Liver (tissue), 9 donors: ENCODE data around the gene YY1. TPM values are rescaled to one million over a fixed set of nuclear protein-coding genes. Genes with fewer than 3 reads are reported as not detected.

ENCODE experiments used
- DNase-seq: peaks from one replicate; pipeline ENCODE4 v3.0.0-alpha.2; 2017; ENCODE audit warnings: low spot score
- H3K27ac ChIP-seq, 2 donors: one replicate each; pipeline ENCODE4 v1.7.0; 2013; ENCODE audit warnings: inconsistent platforms in 2 of 2, low read length in 2 of 2, control low read depth in 1 of 2, low read depth in 1 of 2, mild to moderate bottlenecking in 1 of 2
- H3K27me3 ChIP-seq, 4 donors: one replicate each; pipeline versions ENCODE4 v1.6.1 to v1.7.0; 2013; ENCODE audit warnings: low read length in 3 of 4, inconsistent platforms in 1 of 4, mild to moderate bottlenecking in 1 of 4, moderate library complexity in 1 of 4; ENCODE audit not compliant: control insufficient read depth in 4 of 4, insufficient read depth in 4 of 4
- H3K36me3 ChIP-seq, 4 donors: one replicate each; pipeline versions ENCODE4 v1.6.1 to v1.7.0; 2013; ENCODE audit warnings: low read length in 3 of 4, mild to moderate bottlenecking in 3 of 4, low read depth in 1 of 4, moderate library complexity in 1 of 4; ENCODE audit not compliant: control insufficient read depth in 4 of 4, insufficient read depth in 3 of 4
- H3K4me1 ChIP-seq, 4 donors: one replicate each; pipeline versions ENCODE4 v1.6.1 to v1.7.0; 2013; ENCODE audit warnings: low read length in 3 of 4, mild to moderate bottlenecking in 3 of 4, moderate library complexity in 1 of 4; ENCODE audit not compliant: control insufficient read depth in 4 of 4, insufficient read depth in 4 of 4
- H3K4me3 ChIP-seq, 3 donors: one replicate each; pipeline versions ENCODE4 v1.6.1 to v1.7.0; 2013; ENCODE audit warnings: low read length in 3 of 3, control low read depth in 1 of 3, low read depth in 1 of 3, mild to moderate bottlenecking in 1 of 3
- H3K9ac ChIP-seq, 2 donors: one replicate each; pipeline ENCODE4 v1.7.0; 2013; ENCODE audit warnings: low read length in 2 of 2, mild to moderate bottlenecking in 2 of 2, moderate library complexity in 2 of 2, control low read depth in 1 of 2, low read depth in 1 of 2
- H3K9me3 ChIP-seq, 4 donors: one replicate each; pipeline versions ENCODE4 v1.6.1 to v1.7.0; 2013; ENCODE audit warnings: low read length in 3 of 4; ENCODE audit not compliant: control insufficient read depth in 4 of 4
- EGR1 ChIP-seq, 2 donors: IDR thresholded peaks; 2 replicates each; pipeline ENCODE4 v1.6.1; 2016 to 2018; ENCODE audit warnings: antibody characterized with exemption in 2 of 2, low read depth in 2 of 2
- FOXA1 ChIP-seq: IDR thresholded peaks from 2 replicates; pipeline ENCODE4 v1.6.1; 2016; ENCODE audit warnings: antibody characterized with exemption
- FOXA2 ChIP-seq: IDR thresholded peaks from 2 replicates; pipeline ENCODE4 v1.6.1; 2016; ENCODE audit warnings: antibody characterized with exemption
- GABPA ChIP-seq, 2 donors: IDR thresholded peaks in 1 of 2; conservative IDR thresholded peaks in 1 of 2; 2 replicates each; pipeline ENCODE4 v1.6.1; 2016; ENCODE audit warnings: antibody characterized with exemption in 2 of 2, mild to moderate bottlenecking in 1 of 2, moderate library complexity in 1 of 2
- HNF4A ChIP-seq, 2 donors: conservative IDR thresholded peaks; 2 replicates each; pipeline ENCODE4 v1.6.1; 2016; ENCODE audit warnings: antibody characterized with exemption in 2 of 2, mild to moderate bottlenecking in 2 of 2
- HNF4G ChIP-seq: IDR thresholded peaks from 2 replicates; pipeline ENCODE4 v1.6.1; 2016; ENCODE audit warnings: antibody characterized with exemption
- JUND ChIP-seq, 2 donors: IDR thresholded peaks; 2 replicates each; pipeline ENCODE4 v1.6.1; 2016; ENCODE audit warnings: antibody characterized with exemption in 2 of 2
- NR2F2 ChIP-seq: IDR thresholded peaks from 2 replicates; pipeline ENCODE4 v1.6.1; 2016; ENCODE audit warnings: antibody characterized with exemption
- RXRA ChIP-seq, 2 donors: IDR thresholded peaks; 2 replicates each; pipeline ENCODE4 v1.6.1; 2017 to 2018; ENCODE audit warnings: antibody characterized with exemption in 2 of 2, mild to moderate bottlenecking in 1 of 2
- SP1 ChIP-seq: IDR thresholded peaks from 2 replicates; pipeline ENCODE4 v1.6.1; 2018; ENCODE audit warnings: antibody characterized with exemption, mild to moderate bottlenecking
- TAF1 ChIP-seq: conservative IDR thresholded peaks from 2 replicates; pipeline ENCODE4 v1.6.1; 2016; ENCODE audit warnings: antibody characterized with exemption, mild to moderate bottlenecking
- YY1 ChIP-seq: IDR thresholded peaks from 2 replicates; pipeline ENCODE4 v1.6.1; 2016; ENCODE audit warnings: antibody characterized with exemption, mild to moderate bottlenecking
- WGBS: extraction: QIAGEN DNeasy Blood & Tissue Kit; methylation state at CpG from one replicate; pipeline ENCODE4 v1.1.7; 2013; 5-methylcytosine and 5-hydroxymethylcytosine counted together
- polyA plus RNA-seq, 2 donors: library from polyadenylated mRNA; stranded (reverse) in 1 of 2; unstranded in 1 of 2; fragments of 200-250 nt in 1 of 2; fragments of >200 nt in 1 of 2; fragmentation: Nextera tagmentation in 1 of 2; extraction: Ambion mirVana in 1 of 2; gene quantifications; one replicate each; pipeline versions ENCODE4 v1.2.1 to v1.2.3, GENCODE V29; 2013 to 2015
- total RNA-seq, 2 donors: library from RNA; depleted of rRNA; stranded (reverse); fragments of >200 nt; gene quantifications; one replicate each; pipeline ENCODE4 v1.2.3, GENCODE V29; 2014
- TF ChIP-seq, protein P1 (sequence below): IDR thresholded peaks from 2 replicates; pipeline ENCODE4 v1.6.1; 2016; ENCODE audit warnings: antibody characterized with exemption
- TF ChIP-seq, protein P2 (sequence below): IDR thresholded peaks from 2 replicates; pipeline ENCODE4 v1.6.1; 2016; ENCODE audit warnings: antibody characterized with exemption
- TF ChIP-seq, protein P3 (sequence below): IDR thresholded peaks from 2 replicates; pipeline ENCODE4 v1.6.1; 2016; ENCODE audit warnings: antibody characterized with exemption
- TF ChIP-seq, protein P4 (sequence below): fragments of 150-350 bp; IDR thresholded peaks from 2 replicates; pipeline ENCODE4 v1.5.1; 2017; ENCODE audit warnings: improper control_type of control experiment, low read depth, low read length; ENCODE audit not compliant: missing input control
- TF ChIP-seq, protein P5 (sequence below): IDR thresholded peaks from 2 replicates; pipeline ENCODE4 v1.6.1; 2016; ENCODE audit warnings: antibody characterized with exemption, mild to moderate bottlenecking
- donor health status: healthy.
- donor health status: healthy.
- donor health status: healthy.
- donor health status: healthy.
- donor health status: healthy.

Gene YY1
- total and polyA plus RNA-seq, 4 donors, result 15.8 to 37.4 (median 28.8) TPM

DNA sequence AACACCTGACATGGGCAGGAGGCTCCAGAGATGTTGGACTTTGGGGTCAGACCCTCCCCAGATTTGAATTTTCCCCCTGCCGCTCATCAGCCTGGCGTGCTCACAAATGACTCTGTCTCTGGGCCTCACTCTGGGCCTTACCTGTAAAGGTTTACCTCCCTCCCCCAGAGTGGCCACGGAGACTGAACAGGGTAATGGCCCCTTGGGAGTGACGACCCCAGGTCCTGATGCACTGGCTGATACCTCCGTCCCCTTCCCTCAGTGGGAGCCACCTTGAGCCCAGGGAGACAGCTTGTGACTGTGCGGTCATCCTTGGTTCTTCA lies 60.3 kb downstream of the YY1 start:
- Histone ChIP-seq H3K27me3 (no peaks in the 10 kb centered on the region), H3K36me3 (no peaks in the 10 kb centered on the region), H3K4me1 (peaks cover 0 to 5% (median under 1%) of the 10 kb centered on the region in 4 donors), H3K9me3 (no peaks in the 10 kb centered on the region), H3K27ac (no peak overlapping the region), H3K9ac (no peak overlapping the region), H3K4me3 (no peak overlapping the region)
- TF ChIP-seq FOXA1 (no peak), EGR1 (IDR thresholded peaks at IDR 0.05; ENCODE audit: low read depth in 2 of 2) (no peak), HNF4G (no peak), FOXA2 (no peak), JUND (IDR thresholded peaks at IDR 0.05) (no peak), TAF1 (no peak), YY1 (no peak), SP1 (no peak), NR2F2 (no peak), HNF4A (conservative IDR thresholded peaks at IDR 0.05) (no peak), GABPA (IDR thresholded peaks at IDR 0.05 in 1 of 2, conservative IDR thresholded peaks at IDR 0.05 in 1 of 2) (no peak), RXRA (IDR thresholded peaks at IDR 0.05) (no peak)
- TF ChIP-seq, protein P1, sequence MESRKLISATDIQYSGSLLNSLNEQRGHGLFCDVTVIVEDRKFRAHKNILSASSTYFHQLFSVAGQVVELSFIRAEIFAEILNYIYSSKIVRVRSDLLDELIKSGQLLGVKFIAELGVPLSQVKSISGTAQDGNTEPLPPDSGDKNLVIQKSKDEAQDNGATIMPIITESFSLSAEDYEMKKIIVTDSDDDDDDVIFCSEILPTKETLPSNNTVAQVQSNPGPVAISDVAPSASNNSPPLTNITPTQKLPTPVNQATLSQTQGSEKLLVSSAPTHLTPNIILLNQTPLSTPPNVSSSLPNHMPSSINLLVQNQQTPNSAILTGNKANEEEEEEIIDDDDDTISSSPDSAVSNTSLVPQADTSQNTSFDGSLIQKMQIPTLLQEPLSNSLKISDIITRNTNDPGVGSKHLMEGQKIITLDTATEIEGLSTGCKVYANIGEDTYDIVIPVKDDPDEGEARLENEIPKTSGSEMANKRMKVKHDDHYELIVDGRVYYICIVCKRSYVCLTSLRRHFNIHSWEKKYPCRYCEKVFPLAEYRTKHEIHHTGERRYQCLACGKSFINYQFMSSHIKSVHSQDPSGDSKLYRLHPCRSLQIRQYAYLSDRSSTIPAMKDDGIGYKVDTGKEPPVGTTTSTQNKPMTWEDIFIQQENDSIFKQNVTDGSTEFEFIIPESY, result no peak
- TF ChIP-seq, protein P2, sequence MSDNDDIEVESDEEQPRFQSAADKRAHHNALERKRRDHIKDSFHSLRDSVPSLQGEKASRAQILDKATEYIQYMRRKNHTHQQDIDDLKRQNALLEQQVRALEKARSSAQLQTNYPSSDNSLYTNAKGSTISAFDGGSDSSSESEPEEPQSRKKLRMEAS, result no peak
- TF ChIP-seq, protein P3, sequence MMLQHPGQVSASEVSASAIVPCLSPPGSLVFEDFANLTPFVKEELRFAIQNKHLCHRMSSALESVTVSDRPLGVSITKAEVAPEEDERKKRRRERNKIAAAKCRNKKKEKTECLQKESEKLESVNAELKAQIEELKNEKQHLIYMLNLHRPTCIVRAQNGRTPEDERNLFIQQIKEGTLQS, result no peak
- TF ChIP-seq, protein P4, sequence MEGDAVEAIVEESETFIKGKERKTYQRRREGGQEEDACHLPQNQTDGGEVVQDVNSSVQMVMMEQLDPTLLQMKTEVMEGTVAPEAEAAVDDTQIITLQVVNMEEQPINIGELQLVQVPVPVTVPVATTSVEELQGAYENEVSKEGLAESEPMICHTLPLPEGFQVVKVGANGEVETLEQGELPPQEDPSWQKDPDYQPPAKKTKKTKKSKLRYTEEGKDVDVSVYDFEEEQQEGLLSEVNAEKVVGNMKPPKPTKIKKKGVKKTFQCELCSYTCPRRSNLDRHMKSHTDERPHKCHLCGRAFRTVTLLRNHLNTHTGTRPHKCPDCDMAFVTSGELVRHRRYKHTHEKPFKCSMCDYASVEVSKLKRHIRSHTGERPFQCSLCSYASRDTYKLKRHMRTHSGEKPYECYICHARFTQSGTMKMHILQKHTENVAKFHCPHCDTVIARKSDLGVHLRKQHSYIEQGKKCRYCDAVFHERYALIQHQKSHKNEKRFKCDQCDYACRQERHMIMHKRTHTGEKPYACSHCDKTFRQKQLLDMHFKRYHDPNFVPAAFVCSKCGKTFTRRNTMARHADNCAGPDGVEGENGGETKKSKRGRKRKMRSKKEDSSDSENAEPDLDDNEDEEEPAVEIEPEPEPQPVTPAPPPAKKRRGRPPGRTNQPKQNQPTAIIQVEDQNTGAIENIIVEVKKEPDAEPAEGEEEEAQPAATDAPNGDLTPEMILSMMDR, result no peak
- TF ChIP-seq, protein P5, sequence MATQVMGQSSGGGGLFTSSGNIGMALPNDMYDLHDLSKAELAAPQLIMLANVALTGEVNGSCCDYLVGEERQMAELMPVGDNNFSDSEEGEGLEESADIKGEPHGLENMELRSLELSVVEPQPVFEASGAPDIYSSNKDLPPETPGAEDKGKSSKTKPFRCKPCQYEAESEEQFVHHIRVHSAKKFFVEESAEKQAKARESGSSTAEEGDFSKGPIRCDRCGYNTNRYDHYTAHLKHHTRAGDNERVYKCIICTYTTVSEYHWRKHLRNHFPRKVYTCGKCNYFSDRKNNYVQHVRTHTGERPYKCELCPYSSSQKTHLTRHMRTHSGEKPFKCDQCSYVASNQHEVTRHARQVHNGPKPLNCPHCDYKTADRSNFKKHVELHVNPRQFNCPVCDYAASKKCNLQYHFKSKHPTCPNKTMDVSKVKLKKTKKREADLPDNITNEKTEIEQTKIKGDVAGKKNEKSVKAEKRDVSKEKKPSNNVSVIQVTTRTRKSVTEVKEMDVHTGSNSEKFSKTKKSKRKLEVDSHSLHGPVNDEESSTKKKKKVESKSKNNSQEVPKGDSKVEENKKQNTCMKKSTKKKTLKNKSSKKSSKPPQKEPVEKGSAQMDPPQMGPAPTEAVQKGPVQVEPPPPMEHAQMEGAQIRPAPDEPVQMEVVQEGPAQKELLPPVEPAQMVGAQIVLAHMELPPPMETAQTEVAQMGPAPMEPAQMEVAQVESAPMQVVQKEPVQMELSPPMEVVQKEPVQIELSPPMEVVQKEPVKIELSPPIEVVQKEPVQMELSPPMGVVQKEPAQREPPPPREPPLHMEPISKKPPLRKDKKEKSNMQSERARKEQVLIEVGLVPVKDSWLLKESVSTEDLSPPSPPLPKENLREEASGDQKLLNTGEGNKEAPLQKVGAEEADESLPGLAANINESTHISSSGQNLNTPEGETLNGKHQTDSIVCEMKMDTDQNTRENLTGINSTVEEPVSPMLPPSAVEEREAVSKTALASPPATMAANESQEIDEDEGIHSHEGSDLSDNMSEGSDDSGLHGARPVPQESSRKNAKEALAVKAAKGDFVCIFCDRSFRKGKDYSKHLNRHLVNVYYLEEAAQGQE, result no peak
- DNase-seq, result no peak
- WGBS, result 94% methylated on average over 6 of the region's 6 CpGs

DNA sequence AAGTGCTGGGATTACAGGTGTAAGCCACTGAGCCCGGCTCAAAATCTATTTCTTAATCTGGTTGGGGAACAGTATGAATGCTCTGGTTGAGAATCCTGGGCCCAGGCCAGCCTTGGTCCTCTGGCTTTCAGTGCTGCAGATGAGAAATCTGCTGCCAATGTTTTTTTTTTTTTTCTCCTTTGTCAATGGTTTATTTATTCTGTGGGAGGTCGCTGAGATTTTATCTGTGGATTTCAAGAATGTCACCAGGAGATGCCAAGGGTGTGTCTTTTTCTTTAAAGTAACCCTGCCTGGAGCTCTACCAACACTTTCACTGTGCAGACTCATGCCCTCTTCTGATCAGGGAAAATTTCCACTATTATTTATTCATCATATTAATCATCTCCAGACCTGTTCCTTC lies 63.7 kb downstream of the YY1 start:
- Histone ChIP-seq H3K4me1 (peaks cover 2 to 24% (median 15%) of the 10 kb centered on the region in 4 donors), H3K27ac (no peak overlapping the region), H3K9me3 (no peaks in the 10 kb centered on the region)

More for the DNA sequence above, 63.7 kb downstream of the YY1 start:
- H3K27me3 ChIP-seq, result no peaks in the 10 kb centered on the region
- no peaks in the 10 kb centered on the region for H3K36me3 ChIP-seq
- no peak for TF ChIP-seq TAF1
- no peak for TF ChIP-seq NR2F2
- no peak for TF ChIP-seq SP1
- no peak for TF ChIP-seq HNF4A (conservative IDR thresholded peaks at IDR 0.05)
- TF ChIP-seq, protein P2, result no peak
- no peak for TF ChIP-seq HNF4G
- TF ChIP-seq, protein P5, result no peak
- no peak for TF ChIP-seq FOXA1
- TF ChIP-seq YY1, result no peak
- TF ChIP-seq EGR1 (IDR thresholded peaks at IDR 0.05; ENCODE audit: low read depth in 2 of 2), result no peak
- TF ChIP-seq, protein P4, result no peak
- TF ChIP-seq GABPA (IDR thresholded peaks at IDR 0.05 in 1 of 2, conservative IDR thresholded peaks at IDR 0.05 in 1 of 2), result no peak
- H3K4me3 ChIP-seq, result no peak overlapping the region
- WGBS, result 32% methylated on average over 2 of the region's 2 CpGs
- H3K9ac ChIP-seq, result no peak overlapping the region
- no peak for DNase-seq
